ENCODE results near the gene ACTR6. TPM values are rescaled to one million over a fixed set of nuclear protein-coding genes. Genes with fewer than 3 reads are reported as not detected.

Gene ACTR6
- total RNA-seq, 6 donors from 2014 or later, result 3.6 to 27.7 (median 16.3) TPM

GRCh38 chr12:100184549-100185145 is 16.0 kb upstream of the ACTR6 start:
- TF ChIP-seq POLR2A (IDR thresholded peaks at IDR 0.05) (no peak), CTCF (IDR thresholded peaks at IDR 0.05) (no peak), EP300 (IDR thresholded peaks at IDR 0.05) (no peak), POLR2AphosphoS5 (IDR thresholded peaks at IDR 0.05) (no peak)
- WGBS, 2 donors, result 82 to 90% methylated on average over 8 of the region's 8 CpGs
- no peaks in the 10 kb centered on the region for H3K9me3 ChIP-seq
- DNase-seq (no peak), ATAC-seq (ENCODE audit: low FRiP score in 2 of 2) (no peak)
- H3K27ac ChIP-seq, result no peak overlapping the region
- H3K4me1 ChIP-seq, result no peaks in the 10 kb centered on the region
- H3K36me3 ChIP-seq, result no peaks in the 10 kb centered on the region
- no peaks in the 10 kb centered on the region for H3K27me3 ChIP-seq
- no peak overlapping the region for H3K4me3 ChIP-seq

GRCh38 chr12:100185361-100185894 is 15.2 kb upstream of the ACTR6 start:
- Histone ChIP-seq H3K36me3 (no peaks in the 10 kb centered on the region), H3K27ac (peak overlapping the region in 1 of 4 donors; percentile 13), H3K4me3 (peak overlapping the region in 1 of 4 donors; percentile 3), H3K27me3 (no peaks in the 10 kb centered on the region), H3K4me1 (no peaks in the 10 kb centered on the region), H3K9me3 (no peaks in the 10 kb centered on the region)
- 69 to 77% methylated on average over 4 to 5 of the region's 5 CpGs for WGBS, 2 donors
- DNase-seq, result no peak
- TF ChIP-seq EP300 (IDR thresholded peaks at IDR 0.05) (no peak), POLR2AphosphoS5 (IDR thresholded peaks at IDR 0.05) (no peak), POLR2A (IDR thresholded peaks at IDR 0.05) (no peak), CTCF (IDR thresholded peaks at IDR 0.05) (no peak)
- ATAC-seq (ENCODE audit: low FRiP score in 2 of 2), result peak in 1 of 2 donors; percentile 34

GRCh38 chr12:100186071-100186470 is 14.5 kb upstream of the ACTR6 start:
- peak in 1 of 2 donors; percentile 53 for ATAC-seq (ENCODE audit: low FRiP score in 2 of 2)
- 55 to 71% methylated on average over 5 to 6 of the region's 6 CpGs for WGBS, 2 donors
- Histone ChIP-seq H3K27ac (no peak overlapping the region), H3K9me3 (no peaks in the 10 kb centered on the region), H3K27me3 (no peaks in the 10 kb centered on the region), H3K4me1 (no peaks in the 10 kb centered on the region), H3K4me3 (peak overlapping the region in 1 of 4 donors; percentile 3), H3K36me3 (no peaks in the 10 kb centered on the region)
- DNase-seq, result no peak
- no peak for TF ChIP-seq EP300 (IDR thresholded peaks at IDR 0.05)
- no peak for TF ChIP-seq CTCF (IDR thresholded peaks at IDR 0.05)
- TF ChIP-seq POLR2AphosphoS5 (IDR thresholded peaks at IDR 0.05), result no peak
- TF ChIP-seq POLR2A (IDR thresholded peaks at IDR 0.05), result no peak

GRCh38 chr12:100187068-100187467 is 13.5 kb upstream of the ACTR6 start:
- DNase-seq (no peak), ATAC-seq (ENCODE audit: low FRiP score in 2 of 2) (no peak)
- no peaks in the 10 kb centered on the region for H3K9me3 ChIP-seq
- no peak overlapping the region for H3K27ac ChIP-seq
- no peaks in the 10 kb centered on the region for H3K4me1 ChIP-seq
- no peaks in the 10 kb centered on the region for H3K36me3 ChIP-seq
- no peaks in the 10 kb centered on the region for H3K27me3 ChIP-seq
- TF ChIP-seq CTCF (IDR thresholded peaks at IDR 0.05) (no peak), EP300 (IDR thresholded peaks at IDR 0.05) (no peak), POLR2A (IDR thresholded peaks at IDR 0.05) (no peak), POLR2AphosphoS5 (IDR thresholded peaks at IDR 0.05) (no peak)
- 90 to 98% methylated on average over 5 of the region's 5 CpGs for WGBS, 2 donors
- H3K4me3 ChIP-seq, result no peak overlapping the region
